HG03521 (cell line): ENCODE measurements around the gene SLC38A8.

ENCODE experiments used
- ATAC-seq: cut with Tn5 transposase; IDR thresholded peaks from one replicate; pipeline ENCODE4 v1.9.1; 2021; ENCODE audit warnings: mild to moderate bottlenecking, moderate library complexity; ENCODE audit not compliant: unreplicated experiment

Gene SLC38A8

GRCh38 chr16:84068783-84069462 is 26.3 kb upstream of the SLC38A8 start:
- ATAC-seq = no peak

GRCh38 chr16:84068041-84068440 is 25.4 kb upstream of the SLC38A8 start:
- ATAC-seq = no peak

- ATAC-seq = no peak
Measured at GRCh38 chr16:84067640-84068039, 25.0 kb upstream of the SLC38A8 start.

GRCh38 chr16:84065536-84066132 is 23.0 kb upstream of the SLC38A8 start:
- no peak for ATAC-seq

- no peak for ATAC-seq
Measured at GRCh38 chr16:84063980-84064379, 21.4 kb upstream of the SLC38A8 start.

GRCh38 chr16:84062734-84063640 is 20.4 kb upstream of the SLC38A8 start:
- ATAC-seq = no peak

GRCh38 chr16:84061236-84061819 is 18.7 kb upstream of the SLC38A8 start:
- no peak for ATAC-seq

- no peak for ATAC-seq
Measured at GRCh38 chr16:84059946-84060901, 17.6 kb upstream of the SLC38A8 start.

GRCh38 chr16:84059111-84059510 is 16.5 kb upstream of the SLC38A8 start:
- ATAC-seq = no peak

GRCh38 chr16:84058664-84059063 is 16.1 kb upstream of the SLC38A8 start:
- no peak for ATAC-seq

- no peak for ATAC-seq
Measured at GRCh38 chr16:84058211-84058610, 15.6 kb upstream of the SLC38A8 start.

GRCh38 chr16:84056933-84057332 is 14.3 kb upstream of the SLC38A8 start:
- no peak for ATAC-seq

- no peak for ATAC-seq
Measured at GRCh38 chr16:84055801-84056634, 13.4 kb upstream of the SLC38A8 start.

- ATAC-seq = no peak
Measured at GRCh38 chr16:84055366-84055765, 12.8 kb upstream of the SLC38A8 start.

- no peak for ATAC-seq
Measured at GRCh38 chr16:84054916-84055315, 12.3 kb upstream of the SLC38A8 start.

- no peak for ATAC-seq
Measured at GRCh38 chr16:84054271-84054670, 11.7 kb upstream of the SLC38A8 start.

- ATAC-seq = no peak
Measured at GRCh38 chr16:84053237-84053636, 10.6 kb upstream of the SLC38A8 start.

- no peak for ATAC-seq
Measured at GRCh38 chr16:84052071-84052622, 9.6 kb upstream of the SLC38A8 start.

GRCh38 chr16:84050316-84050715 is 7.7 kb upstream of the SLC38A8 start:
- ATAC-seq = no peak
